BJ (cell line): ENCODE data around the gene GEMIN8. TPM values are rescaled to one million over a fixed set of nuclear protein-coding genes. Genes with fewer than 3 reads are reported as not detected.

Experiments
- CTCF ChIA-PET: fragments of 350-600 bp; formaldehyde crosslinking; extraction: SDS; loops from one replicate; lab custom pipeline; 2021; ENCODE audit warnings: antibody characterized with exemption, inconsistent platforms; lab: Yijun Ruan, JAX
- POLR2A ChIA-PET: fragments of 300-600 bp; sonication (Branson Sonifier 250); formaldehyde crosslinking; extraction: SDS; loops from one replicate; lab custom pipeline; 2021; ENCODE audit warnings: antibody characterized with exemption; lab: Charles Lee
- DNase-seq: peaks from one replicate; pipeline ENCODE4 v3.0.0-alpha.2; 2011; ENCODE audit warnings: low read depth
- H3K27me3 ChIP-seq: 2 replicates; pipeline ENCODE4 v1.6.0; 2011; ENCODE audit warnings: low read length; ENCODE audit not compliant: control insufficient read depth, insufficient read depth
- H3K36me3 ChIP-seq: 2 replicates; pipeline ENCODE4 v1.5.1; 2011; ENCODE audit warnings: low read length; ENCODE audit not compliant: control insufficient read depth, insufficient read depth
- H3K4me3 ChIP-seq: 2 replicates; pipeline ENCODE4 v1.5.1; 2011; ENCODE audit warnings: low read depth, mild to moderate bottlenecking, control low read depth, low read length
- CTCF ChIP-seq: IDR thresholded peaks from 2 replicates; pipeline ENCODE4 v1.5.1; 2011; ENCODE audit warnings: low read depth, mild to moderate bottlenecking, control low read depth, inconsistent platforms, low read length, moderate library complexity; ENCODE audit not compliant: insufficient read depth
- polyA plus RNA-seq: library from polyadenylated mRNA; depleted of rRNA; stranded (reverse); fragments of >200 nt; gene quantifications from 2 replicates; pipeline ENCODE4 v1.2.3, GENCODE V29; 2011

GEMIN8 gene
- polyA plus RNA-seq, 1 experiment, result 21.5 TPM

- ChIA-PET CTCF (no interaction called here), POLR2A (no interaction called here)
- TF ChIP-seq CTCF, result no peak
Measured at GRCh38 chrX:14022019-14022418, 7.7 kb downstream of the GEMIN8 start.

GRCh38 chrX:14017399-14017798, 12.3 kb downstream of the GEMIN8 start:
- Histone ChIP-seq H3K36me3 (peaks cover 2% of the 10 kb centered on the region; the same call in 1 of the 2 replicates), H3K27me3 (no peaks in the 10 kb centered on the region), H3K4me3 (no peak overlapping the region)
- ChIA-PET CTCF (no interaction called here), POLR2A (no interaction called here)
- no peak for DNase-seq
- TF ChIP-seq CTCF, result no peak

More at GRCh38 chrX:14022019-14022418, 7.7 kb downstream of the GEMIN8 start:
- DNase-seq, result no peak
- H3K27me3 ChIP-seq, result no peaks in the 10 kb centered on the region
- H3K4me3 ChIP-seq, result no peak overlapping the region
- peaks cover 2% of the 10 kb centered on the region; the same call in 1 of the 2 replicates for H3K36me3 ChIP-seq

- TF ChIP-seq CTCF, result no peak
- Histone ChIP-seq H3K36me3 (peaks cover 2% of the 10 kb centered on the region; the same call in 1 of the 2 replicates), H3K4me3 (no peak overlapping the region), H3K27me3 (no peaks in the 10 kb centered on the region)
- DNase-seq, result no peak
- ChIA-PET POLR2A (no interaction called here), CTCF (interaction anchor here (1.0 to 2.0 kb wide), 2 partner anchors 14 to 208 kb away, joined by 3 to 7 read pairs; partner anchors contain the start of gene GEMIN8)
Measured at GRCh38 chrX:14015941-14016340, 13.8 kb downstream of the GEMIN8 start.

GRCh38 chrX:14015294-14015693, 14.4 kb downstream of the GEMIN8 start:
- Histone ChIP-seq H3K27me3 (no peaks in the 10 kb centered on the region), H3K36me3 (peaks cover 2% of the 10 kb centered on the region; the same call in 1 of the 2 replicates), H3K4me3 (no peak overlapping the region)
- ChIA-PET POLR2A (no interaction called here), CTCF (interaction anchor here (1.0 to 2.0 kb wide), 2 partner anchors 14 to 208 kb away, joined by 3 to 7 read pairs; partner anchors contain the start of gene GEMIN8)
- DNase-seq, result no peak
- no peak for TF ChIP-seq CTCF

GRCh38 chrX:14014526-14014925, 15.2 kb downstream of the GEMIN8 start:
- Histone ChIP-seq H3K36me3 (peaks cover 2% of the 10 kb centered on the region; the same call in 1 of the 2 replicates), H3K4me3 (no peak overlapping the region), H3K27me3 (no peaks in the 10 kb centered on the region)
- DNase-seq, result no peak
- ChIA-PET POLR2A (no interaction called here), CTCF (interaction anchor here (2.0 kb wide), 1 partner anchor 15 kb away, joined by 7 read pairs; the partner anchor contains the start of gene GEMIN8)
- TF ChIP-seq CTCF, result no peak
